Stimulated activated CD8-positive, alpha-beta memory T cell treated with anti-CD3 and anti-CD28 coated beads, Interleukin-7, amount 100 ng/mL, for 1 hour (primary cell): ENCODE measurements around the gene FMO2.

Experiments used
- DNase-seq, 2 donors: peaks; one replicate each; pipeline ENCODE4 v3.0.0-alpha.2; 2020; ENCODE audit warnings: low read depth in 2 of 2

The FMO2 gene

DNA sequence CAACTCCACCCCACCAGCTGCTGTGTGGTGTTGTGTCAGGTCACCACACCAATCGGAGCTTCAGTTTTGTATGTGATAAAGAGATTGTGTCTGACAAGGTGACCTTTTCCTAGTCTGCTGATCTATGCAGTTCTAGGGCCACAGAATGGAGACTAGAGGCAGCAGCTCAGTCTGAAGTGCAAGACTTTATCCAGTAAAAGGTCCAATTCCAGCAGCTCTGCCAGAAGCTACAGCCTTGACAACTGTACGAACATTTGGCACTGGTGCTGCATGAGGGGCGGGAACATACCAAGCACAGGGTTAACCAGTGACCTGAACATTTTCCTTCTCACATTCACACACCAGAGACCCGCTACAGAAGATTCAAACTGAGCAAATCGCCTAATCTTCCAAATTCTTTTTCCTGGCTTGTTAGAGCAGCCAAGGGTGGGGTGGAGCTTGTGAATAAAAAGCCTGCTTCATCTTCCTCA is 72.5 kb downstream of the FMO2 start:
- DNase-seq, result no peak

- DNase-seq, result no peak
Observed at GRCh38 chr1:171258429-171258828, 73.3 kb downstream of the FMO2 start.

DNA sequence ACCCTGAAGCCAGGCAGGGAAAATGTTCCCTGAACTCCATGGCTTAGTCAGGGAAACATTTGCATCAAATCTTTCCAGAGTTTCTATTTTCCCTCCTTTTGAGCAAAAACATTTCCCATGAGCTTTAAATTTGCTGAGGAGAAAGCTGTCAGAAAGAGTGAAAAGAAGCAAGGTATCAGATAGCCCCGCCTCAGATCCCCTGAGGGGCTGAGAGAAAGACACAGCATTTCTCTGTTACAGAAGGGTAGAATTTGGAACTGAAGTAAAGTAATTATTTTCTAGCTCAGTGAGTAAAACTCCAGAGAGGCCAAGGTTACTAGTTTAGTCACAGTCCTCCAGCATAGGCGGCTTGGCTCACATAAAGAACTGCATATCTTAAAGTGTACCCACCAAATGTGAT is 73.8 kb downstream of the FMO2 start:
- no peak for DNase-seq
